Progenitor cell of endocrine pancreas (in vitro differentiated cells): ENCODE results near the gene C12orf56. TPM values are rescaled to one million over a fixed set of nuclear protein-coding genes. Genes with fewer than 3 reads are reported as not detected.
"Not testable (repeated sequence)": the region's sequence is repeated elsewhere in the genome, so short reads cannot be mapped to it uniquely, and the experiment has no call there.

Source experiments
- DNase-seq: peaks from one replicate; pipeline ENCODE4 v3.0.0; 2021; ENCODE audit warnings: low spot score; ENCODE audit not compliant: unreplicated experiment
- H3K27ac Mint-ChIP-seq: 2 replicates; pipeline ENCODE4 v1.8.0; 2021; ENCODE audit warnings: mild to moderate bottlenecking, moderate library complexity, mixed read lengths
- H3K27me3 Mint-ChIP-seq: 2 replicates; pipeline ENCODE4 v1.8.0; 2021; ENCODE audit warnings: mixed read lengths
- H3K36me3 Mint-ChIP-seq: 2 replicates; pipeline ENCODE4 v1.8.0; 2022; ENCODE audit warnings: mixed read lengths; ENCODE audit not compliant: insufficient read depth
- H3K4me1 Mint-ChIP-seq: 2 replicates; pipeline ENCODE4 v1.8.0; 2021; ENCODE audit warnings: low read depth, mixed read lengths
- H3K4me3 Mint-ChIP-seq: 2 replicates; pipeline ENCODE4 v1.8.0; 2021; ENCODE audit warnings: low read depth, mild to moderate bottlenecking, moderate library complexity, mixed read lengths
- H3K9me3 Mint-ChIP-seq: 2 replicates; pipeline ENCODE4 v1.8.0; 2021; ENCODE audit warnings: low read depth, mixed read lengths
- total RNA-seq: library from RNA; stranded (reverse); gene quantifications from 2 replicates; pipeline ENCODE4 v1.2.1, GENCODE V29; 2021
- TF ChIP-seq, protein P1 (sequence below): fragments of 200-600 bp; sonication (generic); IDR thresholded peaks from one replicate; pipeline ENCODE4 v1.5.0; 2021; ENCODE audit warnings: antibody characterized with exemption, mild to moderate bottlenecking; ENCODE audit not compliant: unreplicated experiment

C12orf56 gene
- total RNA-seq, 1 donor from 2014 or later, result 0.84 TPM

DNA sequence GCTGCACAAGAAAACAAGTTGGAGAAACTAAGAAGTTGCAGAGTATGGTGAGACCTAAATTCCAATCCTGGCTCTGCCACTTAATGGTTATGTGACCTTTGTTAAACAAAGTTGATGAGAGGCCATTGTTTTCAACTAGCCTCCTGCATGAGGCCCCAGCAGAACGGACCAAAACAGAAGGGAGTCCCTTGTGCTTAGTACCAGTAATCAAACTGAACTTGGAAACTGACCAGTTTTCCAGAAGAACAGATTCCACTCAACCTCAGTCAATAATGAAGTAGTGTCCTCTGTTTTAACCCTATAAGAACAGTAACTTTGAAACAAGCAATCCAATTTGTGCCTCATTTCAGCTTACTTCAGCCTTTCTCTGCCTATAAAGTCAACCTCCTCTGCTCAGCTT is 69.9 kb downstream of the C12orf56 start:
- Mint-ChIP-seq H3K27me3 (no peaks in the 10 kb centered on the region), H3K4me3 (no peak overlapping the region), H3K27ac (no peak overlapping the region), H3K9me3 (no peaks in the 10 kb centered on the region), H3K36me3 (no peaks in the 10 kb centered on the region), H3K4me1 (peaks cover 7% of the 10 kb centered on the region)
- DNase-seq, result no peak
- TF ChIP-seq, protein P1, sequence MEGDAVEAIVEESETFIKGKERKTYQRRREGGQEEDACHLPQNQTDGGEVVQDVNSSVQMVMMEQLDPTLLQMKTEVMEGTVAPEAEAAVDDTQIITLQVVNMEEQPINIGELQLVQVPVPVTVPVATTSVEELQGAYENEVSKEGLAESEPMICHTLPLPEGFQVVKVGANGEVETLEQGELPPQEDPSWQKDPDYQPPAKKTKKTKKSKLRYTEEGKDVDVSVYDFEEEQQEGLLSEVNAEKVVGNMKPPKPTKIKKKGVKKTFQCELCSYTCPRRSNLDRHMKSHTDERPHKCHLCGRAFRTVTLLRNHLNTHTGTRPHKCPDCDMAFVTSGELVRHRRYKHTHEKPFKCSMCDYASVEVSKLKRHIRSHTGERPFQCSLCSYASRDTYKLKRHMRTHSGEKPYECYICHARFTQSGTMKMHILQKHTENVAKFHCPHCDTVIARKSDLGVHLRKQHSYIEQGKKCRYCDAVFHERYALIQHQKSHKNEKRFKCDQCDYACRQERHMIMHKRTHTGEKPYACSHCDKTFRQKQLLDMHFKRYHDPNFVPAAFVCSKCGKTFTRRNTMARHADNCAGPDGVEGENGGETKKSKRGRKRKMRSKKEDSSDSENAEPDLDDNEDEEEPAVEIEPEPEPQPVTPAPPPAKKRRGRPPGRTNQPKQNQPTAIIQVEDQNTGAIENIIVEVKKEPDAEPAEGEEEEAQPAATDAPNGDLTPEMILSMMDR, result no peak

DNA sequence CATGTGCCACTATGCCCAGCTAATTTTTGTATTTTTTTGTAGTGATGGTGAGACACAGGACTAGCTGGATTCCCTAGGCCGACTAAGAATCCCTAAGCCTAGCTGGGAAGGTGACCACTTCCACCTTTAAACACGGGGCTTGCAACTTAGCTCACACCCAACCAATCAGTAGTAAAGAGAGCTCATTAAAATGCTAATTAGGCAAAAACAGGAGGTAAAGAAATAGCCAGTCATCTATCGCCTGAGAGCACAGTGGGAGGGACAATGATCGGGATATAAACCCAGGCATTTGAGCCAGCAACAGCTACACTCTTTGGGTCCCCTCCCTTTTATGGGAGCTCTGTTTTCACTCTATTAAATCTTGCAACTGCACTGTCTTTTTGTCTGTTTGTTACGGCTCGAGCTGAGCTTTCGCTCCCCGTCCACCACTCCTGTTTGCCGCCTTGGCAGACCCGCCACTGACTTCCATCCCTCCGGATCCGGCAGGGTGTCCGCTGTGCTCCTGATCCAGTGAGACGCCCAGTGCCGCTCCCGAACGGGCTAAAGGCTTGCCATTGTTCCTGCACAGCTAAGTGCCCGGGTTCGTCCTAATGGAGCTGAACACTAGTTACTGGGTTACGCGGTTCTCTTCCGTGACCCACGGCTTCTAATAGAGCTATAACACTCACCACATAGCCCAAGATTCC is 70.9 kb downstream of the C12orf56 start:
- H3K4me3 Mint-ChIP-seq, H3K4me1 Mint-ChIP-seq, H3K27me3 Mint-ChIP-seq, H3K27ac Mint-ChIP-seq, H3K36me3 Mint-ChIP-seq, DNase-seq, H3K9me3 Mint-ChIP-seq: not testable (repeated sequence)

DNA sequence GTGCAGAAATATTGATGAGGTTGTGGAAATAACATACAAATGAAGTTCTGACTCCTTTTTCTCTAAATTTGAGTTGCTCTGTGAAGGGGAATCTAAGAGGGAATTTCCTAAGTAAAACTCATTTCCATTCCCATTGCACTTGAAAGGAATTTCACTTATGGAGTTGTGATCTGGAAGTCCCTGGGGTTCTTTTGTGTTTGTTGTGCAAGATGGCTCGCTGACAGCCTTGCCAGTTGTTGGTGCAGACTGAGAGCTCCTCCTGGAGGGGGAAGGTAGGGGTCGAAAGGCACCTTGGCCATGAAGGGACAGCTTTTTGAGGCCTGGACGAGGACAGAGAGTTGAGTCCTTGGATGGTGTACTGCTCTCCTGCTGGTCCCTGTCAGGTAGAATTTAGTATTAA is 72.0 kb downstream of the C12orf56 start:
- Mint-ChIP-seq H3K4me3 (no peak overlapping the region), H3K4me1 (peaks cover 7% of the 10 kb centered on the region), H3K9me3 (no peaks in the 10 kb centered on the region), H3K27me3 (no peaks in the 10 kb centered on the region), H3K36me3 (no peaks in the 10 kb centered on the region), H3K27ac (no peak overlapping the region)
- TF ChIP-seq, protein P1, result no peak
- DNase-seq, result no peak

DNA sequence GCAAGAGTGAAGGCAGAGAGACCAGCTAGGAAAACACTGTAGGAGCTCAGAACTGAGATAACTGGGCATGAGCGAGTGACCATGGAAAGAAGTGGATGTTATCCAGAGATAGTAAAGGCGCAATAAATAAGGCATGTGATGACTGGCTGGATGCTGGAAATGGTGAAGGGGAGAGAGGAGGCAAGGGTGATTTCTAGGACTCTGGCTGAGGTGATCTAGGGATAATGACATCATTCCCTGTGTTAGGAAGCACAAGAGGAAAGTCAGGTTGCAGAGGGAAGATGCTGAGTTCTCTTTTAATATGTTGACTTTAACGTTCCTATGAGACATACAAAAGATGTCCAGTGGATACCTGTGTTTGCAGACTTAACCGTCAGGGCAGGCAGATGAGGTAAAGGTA is 78.7 kb downstream of the C12orf56 start:
- no peaks in the 10 kb centered on the region for H3K4me1 Mint-ChIP-seq
- H3K9me3 Mint-ChIP-seq, result no peaks in the 10 kb centered on the region
- H3K36me3 Mint-ChIP-seq, result no peaks in the 10 kb centered on the region
- TF ChIP-seq, protein P1, result no peak
- no peak for DNase-seq
- no peaks in the 10 kb centered on the region for H3K27me3 Mint-ChIP-seq
- H3K27ac Mint-ChIP-seq, result no peak overlapping the region
- no peak overlapping the region for H3K4me3 Mint-ChIP-seq

DNA sequence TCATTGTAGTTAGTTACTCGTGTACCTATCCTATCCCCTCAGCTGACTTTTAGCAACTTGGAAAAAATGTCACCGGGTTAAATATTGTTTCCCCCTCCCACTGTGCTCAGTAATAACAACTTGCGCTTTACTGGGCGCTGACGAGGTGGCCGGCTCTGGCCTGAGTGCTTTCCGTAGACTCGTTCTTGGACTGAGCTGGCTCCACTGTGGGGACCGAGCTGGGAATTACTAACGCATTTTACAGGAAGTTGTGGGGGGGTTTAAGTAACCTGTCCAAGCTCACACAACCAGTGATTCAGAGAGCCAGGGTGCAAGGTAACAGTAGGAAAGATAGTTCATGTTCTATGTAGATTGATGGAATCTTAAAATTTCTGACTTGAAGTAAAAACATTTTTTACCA is 86.0 kb downstream of the C12orf56 start:
- no peaks in the 10 kb centered on the region for H3K4me1 Mint-ChIP-seq
- DNase-seq, result no peak
- H3K36me3 Mint-ChIP-seq, result no peaks in the 10 kb centered on the region
- H3K27ac Mint-ChIP-seq, result no peak overlapping the region
- H3K4me3 Mint-ChIP-seq, result no peak overlapping the region
- H3K27me3 Mint-ChIP-seq, result no peaks in the 10 kb centered on the region
- peaks cover 12% of the 10 kb centered on the region for H3K9me3 Mint-ChIP-seq
- TF ChIP-seq, protein P1, result no peak

DNA sequence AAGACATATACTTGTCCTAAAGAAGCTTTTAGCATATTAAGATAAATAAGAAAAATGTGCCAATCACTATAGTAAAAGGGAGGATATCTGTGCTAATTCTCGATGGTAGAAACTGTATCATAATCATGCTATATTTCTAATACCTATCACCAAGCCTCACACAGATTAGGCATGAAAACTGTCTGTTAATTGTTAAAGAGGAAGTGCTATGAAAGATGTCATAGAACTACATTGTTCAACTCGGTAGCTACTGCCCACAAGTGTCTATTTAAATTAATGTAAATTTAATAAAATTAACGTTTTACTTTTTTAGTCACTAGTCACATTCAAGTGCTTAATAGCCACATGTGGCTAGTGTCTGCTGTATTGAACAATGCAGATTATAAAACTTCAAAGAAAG is 90.9 kb downstream of the C12orf56 start:
- Mint-ChIP-seq H3K4me3 (no peak overlapping the region), H3K27me3 (no peaks in the 10 kb centered on the region), H3K27ac (no peak overlapping the region), H3K4me1 (no peaks in the 10 kb centered on the region), H3K36me3 (no peaks in the 10 kb centered on the region), H3K9me3 (peaks cover 12% of the 10 kb centered on the region)
- no peak for DNase-seq
- TF ChIP-seq, protein P1, result no peak
